SK-N-MC (cell line): ENCODE results near the gene ABCB7.

ENCODE experiments used
- DNase-seq: peaks from one replicate; pipeline ENCODE4 v3.0.0-alpha.2; 2011; ENCODE audit warnings: low read depth, low spot score
- H3K27ac ChIP-seq: fragments of 200-600 bp; sonication (generic); 2 replicates; pipeline ENCODE4 v1.5.1; 2016; ENCODE audit warnings: mixed run types
- H3K36me3 ChIP-seq: fragments of 200-600 bp; sonication (generic); 2 replicates; pipeline ENCODE4 v1.6.1; 2017; ENCODE audit warnings: antibody characterized with exemption, low read length, mixed read lengths; ENCODE audit not compliant: insufficient read depth
- H3K4me3 ChIP-seq: fragments of 200-600 bp; sonication (generic); 2 replicates; pipeline ENCODE4 v1.5.1; 2016
- H3K9ac ChIP-seq: fragments of 200-600 bp; sonication (generic); 2 replicates; pipeline ENCODE4 v1.8.0; 2017; ENCODE audit warnings: mixed run types, mixed read lengths; ENCODE audit not compliant: insufficient read length
- H3K9me3 ChIP-seq: fragments of 200-600 bp; sonication (generic); 2 replicates; pipeline ENCODE4 v1.6.1; 2017; ENCODE audit warnings: low read depth, mild to moderate bottlenecking, antibody characterized with exemption, low read length, moderate library complexity, mixed read lengths
- EZH2 ChIP-seq: fragments of 200-600 bp; sonication (generic); IDR thresholded peaks from one replicate; pipeline ENCODE4 v1.6.1; 2017; ENCODE audit warnings: antibody characterized with exemption
- FOXP2 ChIP-seq: optimal IDR thresholded peaks from 2 replicates; pipeline ENCODE3; 2011; ENCODE audit warnings: mild to moderate bottlenecking, moderate library complexity; ENCODE audit not compliant: insufficient read depth; ENCODE audit errors: extremely low read length, control extremely low read depth
- POLR2AphosphoS5 ChIP-seq: IDR thresholded peaks from 2 replicates; pipeline ENCODE4 v1.6.1; 2012; ENCODE audit warnings: mild to moderate bottlenecking, low read depth, low read length, borderline replicate concordance

The ABCB7 gene

GRCh38 chrX:75114638-75115037 lies 41.4 kb downstream of the ABCB7 start:
- no peak overlapping the region for H3K9ac ChIP-seq
- H3K27ac ChIP-seq: peak overlapping the region; percentile 48

GRCh38 chrX:75113664-75114063 lies 42.4 kb downstream of the ABCB7 start:
- no peak for TF ChIP-seq POLR2AphosphoS5
- no peak for DNase-seq
- Histone ChIP-seq H3K4me3 (no peak overlapping the region), H3K9ac (no peak overlapping the region), H3K27ac (no peak overlapping the region), H3K9me3 (no peaks in the 10 kb centered on the region), H3K36me3 (peaks cover 7% of the 10 kb centered on the region; the same call in 1 of the 2 replicates)

More at GRCh38 chrX:75114638-75115037, 41.4 kb downstream of the ABCB7 start:
- TF ChIP-seq FOXP2 (no peak), EZH2 (no peak), POLR2AphosphoS5 (no peak)
- Histone ChIP-seq H3K9me3 (no peaks in the 10 kb centered on the region), H3K4me3 (no peak overlapping the region), H3K36me3 (peaks cover 7% of the 10 kb centered on the region; the same call in 1 of the 2 replicates)
- no peak for DNase-seq

GRCh38 chrX:75107863-75108509 lies 48.1 kb downstream of the ABCB7 start:
- no peaks in the 10 kb centered on the region; the same call in 1 of the 2 replicates for H3K9me3 ChIP-seq
- H3K4me3 ChIP-seq: no peak overlapping the region
- H3K9ac ChIP-seq: no peak overlapping the region
- no peak overlapping the region for H3K27ac ChIP-seq
- TF ChIP-seq POLR2AphosphoS5: no peak
- TF ChIP-seq EZH2: no peak
- DNase-seq: no peak
- peaks cover 3% of the 10 kb centered on the region; the same call in 1 of the 2 replicates for H3K36me3 ChIP-seq

GRCh38 chrX:75106772-75107171 lies 49.3 kb downstream of the ABCB7 start:
- TF ChIP-seq FOXP2 (no peak), EZH2 (no peak), POLR2AphosphoS5 (no peak)
- Histone ChIP-seq H3K9me3 (no peaks in the 10 kb centered on the region; the same call in 1 of the 2 replicates), H3K4me3 (no peak overlapping the region), H3K27ac (no peak overlapping the region), H3K9ac (no peak overlapping the region), H3K36me3 (peaks cover 3% of the 10 kb centered on the region; the same call in 1 of the 2 replicates)
- no peak for DNase-seq

GRCh38 chrX:75096331-75096730 lies 59.8 kb downstream of the ABCB7 start:
- H3K27ac ChIP-seq: no peak overlapping the region

GRCh38 chrX:75086731-75087195 lies 69.3 kb downstream of the ABCB7 start:
- Histone ChIP-seq H3K4me3 (no peak overlapping the region), H3K36me3 (peaks cover 8% of the 10 kb centered on the region), H3K9me3 (no peaks in the 10 kb centered on the region; the same call in 1 of the 2 replicates), H3K27ac (no peak overlapping the region), H3K9ac (no peak overlapping the region)
- DNase-seq: no peak
- TF ChIP-seq POLR2AphosphoS5 (no peak), FOXP2 (no peak), EZH2 (no peak)

More at GRCh38 chrX:75096331-75096730, 59.8 kb downstream of the ABCB7 start:
- no peak for TF ChIP-seq EZH2
- TF ChIP-seq FOXP2: no peak
- no peak for TF ChIP-seq POLR2AphosphoS5
- Histone ChIP-seq H3K9ac (no peak overlapping the region), H3K9me3 (no peaks in the 10 kb centered on the region), H3K4me3 (no peak overlapping the region), H3K36me3 (peaks cover 3% of the 10 kb centered on the region; the same call in 1 of the 2 replicates)
- DNase-seq: no peak

GRCh38 chrX:75084757-75085156 lies 71.3 kb downstream of the ABCB7 start:
- H3K9ac ChIP-seq: no peak overlapping the region
- TF ChIP-seq POLR2AphosphoS5: no peak

GRCh38 chrX:75076429-75076828 lies 79.7 kb downstream of the ABCB7 start:
- DNase-seq: no peak
- Histone ChIP-seq H3K9me3 (no peaks in the 10 kb centered on the region), H3K27ac (no peak overlapping the region), H3K9ac (no peak overlapping the region), H3K36me3 (no peaks in the 10 kb centered on the region), H3K4me3 (no peak overlapping the region)
- TF ChIP-seq EZH2 (no peak), FOXP2 (no peak), POLR2AphosphoS5 (no peak)

More at GRCh38 chrX:75084757-75085156, 71.3 kb downstream of the ABCB7 start:
- H3K36me3 ChIP-seq: peaks cover 5% of the 10 kb centered on the region; the same call in 1 of the 2 replicates
- H3K4me3 ChIP-seq: no peak overlapping the region
- no peak overlapping the region for H3K27ac ChIP-seq
- H3K9me3 ChIP-seq: no peaks in the 10 kb centered on the region; the same call in 1 of the 2 replicates
- DNase-seq: no peak

GRCh38 chrX:75074475-75074874 lies 81.6 kb downstream of the ABCB7 start:
- Histone ChIP-seq H3K36me3 (0 out of 2 replicates have a peak, but pooled peaks cover under 1% of the 10 kb centered on the region), H3K4me3 (no peak overlapping the region), H3K9ac (no peak overlapping the region), H3K9me3 (no peaks in the 10 kb centered on the region), H3K27ac (no peak overlapping the region)
- no peak for DNase-seq
- TF ChIP-seq POLR2AphosphoS5 (no peak), EZH2 (no peak), FOXP2 (no peak)
